Superior temporal gyrus (tissue), 1 donor: ENCODE results near the gene R3HCC1L.
"Not testable (repeated sequence)": the region's sequence is repeated elsewhere in the genome, so short reads cannot be mapped to it uniquely, and the experiment has no call there.

Experiments
- DNase-seq: peaks from one replicate; pipeline ENCODE4 v3.0.0-alpha.2; 2016; ENCODE audit errors: extremely low spot score

The R3HCC1L gene

GRCh38 chr10:98131619-98132018 lies 2.8 kb upstream of the R3HCC1L start:
- no peak for DNase-seq

GRCh38 chr10:98133075-98133752 lies 1.2 kb upstream of the R3HCC1L start:
- DNase-seq, result not testable (repeated sequence)

GRCh38 chr10:98134117-98134430 lies 383 bp upstream of the R3HCC1L start:
- no peak for DNase-seq

- peak; percentile 15 for DNase-seq
Measured at GRCh38 chr10:98135222-98135899, 904 bp downstream of the R3HCC1L start.

- not testable (repeated sequence) for DNase-seq
Measured at GRCh38 chr10:98136775-98137174, 2.3 kb downstream of the R3HCC1L start.

GRCh38 chr10:98138031-98138430 lies 3.6 kb downstream of the R3HCC1L start:
- no peak for DNase-seq

GRCh38 chr10:98139431-98139830 lies 5.0 kb downstream of the R3HCC1L start:
- DNase-seq, result no peak

GRCh38 chr10:98141484-98142073 lies 7.1 kb downstream of the R3HCC1L start:
- no peak for DNase-seq

GRCh38 chr10:98144985-98145384 lies 10.5 kb downstream of the R3HCC1L start:
- DNase-seq, result no peak

GRCh38 chr10:98149858-98150257 lies 15.4 kb downstream of the R3HCC1L start:
- no peak for DNase-seq

- DNase-seq, result no peak
Measured at GRCh38 chr10:98150544-98150943, 16.1 kb downstream of the R3HCC1L start.

GRCh38 chr10:98152778-98153177 lies 18.3 kb downstream of the R3HCC1L start:
- not testable (repeated sequence) for DNase-seq

- DNase-seq, result not testable (repeated sequence)
Measured at GRCh38 chr10:98153213-98153958, 18.9 kb downstream of the R3HCC1L start.

- no peak for DNase-seq
Measured at GRCh38 chr10:98154076-98154475, 19.6 kb downstream of the R3HCC1L start.

- no peak for DNase-seq
Measured at GRCh38 chr10:98158576-98158975, 24.1 kb downstream of the R3HCC1L start.

- no peak for DNase-seq
Measured at GRCh38 chr10:98163941-98164340, 29.5 kb downstream of the R3HCC1L start.

GRCh38 chr10:98167191-98167590 lies 32.7 kb downstream of the R3HCC1L start:
- DNase-seq, result no peak

- no peak for DNase-seq
Measured at GRCh38 chr10:98168147-98168546, 33.7 kb downstream of the R3HCC1L start.

- no peak for DNase-seq
Measured at GRCh38 chr10:98168766-98169165, 34.3 kb downstream of the R3HCC1L start.

- DNase-seq, result no peak
Measured at GRCh38 chr10:98169379-98169778, 34.9 kb downstream of the R3HCC1L start.

- peak; percentile 80 for DNase-seq
Measured at GRCh38 chr10:98170249-98171117, 36.0 kb downstream of the R3HCC1L start.

- no peak for DNase-seq
Measured at GRCh38 chr10:98172073-98172472, 37.6 kb downstream of the R3HCC1L start.
